NCI-H2196 treated with DMSO at 0.1 percent for 48 hours (cell line): Measurements from ENCODE around the gene EPB41L2.

ENCODE experiments used
- DNase-seq: peaks from one replicate; lab custom pipeline; 2025; ENCODE audit not compliant: unreplicated experiment; lab: John Stamatoyannopoulos, UW

EPB41L2 gene

DNA sequence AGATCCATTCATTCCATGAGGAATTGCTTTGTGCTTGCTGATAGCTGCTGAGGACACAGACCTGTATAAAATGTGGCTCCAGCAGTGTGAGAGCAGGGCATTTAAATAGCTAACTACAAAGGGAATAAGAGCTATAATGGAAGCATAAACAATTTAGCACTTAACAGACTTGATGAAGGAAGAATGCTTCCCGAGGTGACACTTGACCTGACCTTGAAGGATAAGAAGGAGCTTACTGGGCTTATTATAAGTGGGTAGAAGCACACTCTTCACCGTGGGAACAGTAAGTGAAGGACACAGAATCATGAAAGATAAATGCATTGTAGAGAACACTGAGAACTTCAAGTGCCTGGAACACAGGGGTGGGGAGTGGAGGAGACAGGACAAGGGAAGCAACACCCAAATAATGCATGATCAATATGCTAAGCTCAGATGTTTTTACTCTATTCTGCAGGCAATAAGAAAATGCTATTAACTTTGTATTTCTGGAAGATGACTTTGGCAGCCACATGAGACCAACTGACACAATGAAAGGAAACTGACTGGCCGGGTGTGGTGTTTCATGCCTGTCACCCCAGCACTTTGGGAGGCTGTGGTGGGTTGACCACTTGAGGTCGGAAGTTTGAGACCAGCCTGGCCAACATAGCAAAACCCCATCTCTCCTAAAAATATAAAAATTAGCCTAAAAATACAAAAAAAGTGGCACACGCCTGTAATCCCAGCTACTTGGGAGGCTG lies 84.2 kb downstream of the EPB41L2 start:
- DNase-seq, result no peak

DNA sequence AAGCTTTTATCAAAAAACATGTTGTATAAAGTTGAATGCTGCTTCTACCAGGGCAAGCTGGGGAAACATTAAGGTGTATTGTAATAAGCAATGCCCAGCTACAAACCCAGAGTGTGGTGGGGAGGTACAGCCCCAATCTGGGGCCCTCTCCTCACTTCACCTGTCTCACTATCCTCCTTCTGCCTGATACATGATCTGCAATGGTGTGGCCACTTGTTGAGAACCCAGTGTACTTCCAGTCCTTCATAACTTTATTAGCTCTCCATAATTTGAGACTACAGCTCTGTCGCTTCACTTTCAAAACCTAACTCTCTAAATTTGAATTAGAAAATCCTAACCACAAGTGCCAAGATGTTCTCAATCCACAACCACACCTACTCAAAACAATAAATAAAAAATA lies 84.9 kb downstream of the EPB41L2 start:
- no peak for DNase-seq

DNA sequence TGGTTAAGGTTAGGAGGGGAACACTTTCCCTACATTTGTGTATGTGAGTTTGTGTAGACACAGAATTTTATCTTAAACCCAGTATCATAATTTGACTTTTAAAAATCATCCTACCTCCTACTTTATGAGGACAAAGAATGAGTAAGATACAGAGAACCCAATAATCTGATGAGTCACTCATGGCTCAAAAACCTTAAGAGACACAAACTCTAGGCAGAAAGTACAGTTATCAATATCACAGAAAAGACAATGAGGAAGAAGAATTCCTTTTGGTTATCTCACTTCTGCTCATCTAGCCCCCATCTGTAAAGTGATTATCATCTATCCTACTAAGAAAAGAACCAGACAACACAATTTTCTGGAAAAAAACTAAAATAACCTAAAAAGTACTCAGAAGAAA lies 87.7 kb downstream of the EPB41L2 start:
- no peak for DNase-seq

DNA sequence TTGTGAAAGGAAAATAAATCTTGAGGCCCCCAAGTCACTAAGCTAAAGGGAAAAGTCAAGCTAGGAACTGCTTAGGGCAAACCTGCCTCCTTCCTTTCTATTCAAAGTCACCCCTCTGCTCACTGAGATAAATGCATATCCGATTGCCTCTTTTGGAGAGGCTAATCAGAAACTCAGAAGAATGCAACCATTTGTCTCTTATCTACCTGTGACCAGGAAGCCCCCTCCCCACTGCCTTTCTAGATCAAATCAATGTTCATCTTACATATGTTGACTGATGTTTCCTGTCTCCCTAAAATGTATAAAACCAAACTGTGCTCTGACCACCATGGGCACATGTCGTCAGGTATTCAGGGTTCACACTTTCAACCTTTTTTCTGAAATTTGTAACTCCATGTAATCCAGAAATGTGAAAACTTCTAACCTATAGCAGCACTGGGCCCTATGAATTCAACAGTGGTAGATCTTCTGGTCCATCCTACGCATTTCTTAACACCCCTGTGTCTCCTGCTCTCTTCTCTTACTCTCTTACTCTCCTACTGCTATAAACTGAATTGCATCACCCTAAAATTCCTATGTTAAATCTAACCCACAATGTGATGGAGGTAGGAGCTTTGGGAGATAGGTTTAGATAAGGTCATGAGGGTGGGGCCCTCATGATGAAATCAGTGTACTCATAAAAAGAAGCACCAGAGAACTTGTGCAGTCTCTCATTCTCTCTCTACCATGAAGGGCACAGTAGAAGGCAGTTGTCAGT lies 89.3 kb downstream of the EPB41L2 start:
- DNase-seq, result no peak

DNA sequence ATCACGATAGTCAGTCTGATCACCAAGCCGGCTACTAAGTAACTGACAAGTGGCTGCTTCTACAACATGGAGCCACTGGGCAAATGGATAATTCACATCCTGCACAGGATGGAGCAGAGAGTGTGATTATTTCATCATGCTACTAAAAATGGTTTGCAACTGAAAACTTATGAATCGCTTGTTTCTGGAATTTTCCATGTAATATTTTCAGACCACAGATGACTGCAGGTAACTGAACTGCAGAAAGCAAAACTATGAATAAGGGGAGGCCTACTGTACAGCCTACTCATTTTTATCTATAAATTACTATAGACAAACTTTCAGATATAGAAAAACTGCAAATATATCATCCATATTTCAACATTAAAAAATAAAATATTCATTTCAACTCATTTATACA lies 91.5 kb downstream of the EPB41L2 start:
- DNase-seq, result no peak

DNA sequence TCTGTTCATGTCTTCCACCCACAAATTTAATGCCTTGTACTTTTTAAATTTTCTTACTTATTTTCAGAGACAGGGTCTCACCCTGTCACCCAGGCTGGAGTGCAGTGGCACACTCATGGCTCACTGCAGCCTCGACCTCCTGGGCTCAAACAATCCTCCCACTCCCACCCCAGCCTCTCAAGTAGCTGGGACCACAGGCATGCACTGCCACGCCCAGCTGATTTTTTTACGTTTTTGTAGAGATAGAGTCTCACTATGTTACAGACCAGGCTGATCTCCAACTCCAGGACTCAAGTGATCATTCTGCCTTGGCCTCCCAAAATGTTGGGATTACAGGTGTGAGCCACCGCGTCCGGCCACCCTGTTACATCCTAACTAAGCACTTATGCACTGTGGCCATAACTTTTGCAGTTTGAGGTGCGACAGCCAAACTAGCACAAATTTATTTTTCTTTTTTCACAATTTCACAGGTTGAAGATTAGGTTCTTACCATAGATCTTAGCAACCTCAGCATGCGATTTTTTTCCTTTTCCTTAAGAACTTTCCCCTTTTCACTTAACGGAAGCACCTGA lies 92.1 kb downstream of the EPB41L2 start:
- no peak for DNase-seq

DNA sequence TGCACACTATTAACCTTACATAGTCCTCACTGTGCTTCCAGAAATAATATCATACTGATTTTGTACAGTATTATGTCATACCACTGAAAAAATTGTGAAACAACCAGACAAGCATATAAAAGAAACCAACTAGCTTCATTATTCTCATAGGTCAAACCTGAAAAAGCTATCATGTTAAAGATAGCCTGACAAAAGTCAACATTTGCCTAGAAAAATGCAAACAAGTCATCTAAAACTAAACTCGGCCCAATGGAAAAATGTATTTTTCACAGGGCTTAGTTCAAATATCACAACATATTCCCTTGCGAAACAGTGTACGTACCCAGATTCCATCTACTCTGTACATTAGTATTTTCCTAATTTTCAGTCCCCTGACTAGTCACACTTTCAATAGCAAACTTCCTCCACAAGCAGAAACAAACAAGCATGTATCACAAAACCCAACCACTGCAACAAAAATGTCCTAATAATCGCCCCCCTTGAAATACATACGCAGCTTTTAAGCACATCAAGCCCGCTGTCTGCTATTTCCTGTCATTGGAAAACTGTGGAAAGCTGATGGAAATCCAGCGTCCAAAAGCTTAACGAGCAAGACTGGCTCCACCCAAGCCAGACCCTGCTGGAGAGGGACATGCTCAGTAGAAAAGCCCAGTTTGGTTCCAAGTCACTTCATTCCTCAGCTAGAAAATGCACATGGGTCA lies 93.1 kb downstream of the EPB41L2 start:
- DNase-seq, result no peak

DNA sequence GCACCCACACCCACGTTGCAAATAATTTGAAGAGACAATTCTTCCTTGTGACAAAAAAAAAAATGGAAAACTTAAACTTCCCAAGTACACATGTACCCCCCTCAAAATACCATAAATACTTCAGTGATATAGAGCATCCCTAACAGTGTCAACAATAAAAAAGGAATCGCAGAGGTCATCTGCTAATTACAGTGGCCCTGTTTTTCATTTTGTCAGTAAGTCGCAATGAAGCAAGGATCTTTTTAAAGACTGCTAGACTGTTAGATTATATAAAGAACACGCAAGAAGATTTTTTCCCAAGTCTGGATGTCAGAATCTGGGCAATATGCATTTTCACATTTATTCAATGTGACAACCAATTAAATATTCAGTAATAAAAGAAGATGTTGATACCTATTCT lies 93.9 kb downstream of the EPB41L2 start:
- DNase-seq, result no peak

DNA sequence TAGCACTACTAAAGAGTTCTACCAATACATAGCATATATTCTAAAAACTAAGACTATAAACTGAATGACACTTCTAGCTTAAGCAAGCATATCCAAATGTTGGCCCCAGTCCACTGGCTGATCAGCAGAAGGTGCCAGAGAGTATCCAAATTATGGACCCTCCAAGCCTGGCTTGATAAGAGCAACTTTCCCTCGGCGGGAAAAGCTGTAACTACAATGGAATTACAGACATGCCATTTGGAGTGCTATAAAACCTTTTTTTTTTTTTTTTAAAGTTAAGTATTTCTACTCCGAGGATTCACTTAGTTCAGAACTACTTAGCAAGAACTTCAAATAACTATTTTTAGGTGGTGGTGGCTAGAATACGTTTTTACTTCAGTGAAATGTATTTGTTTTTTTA lies 94.6 kb downstream of the EPB41L2 start:
- DNase-seq, result no peak

DNA sequence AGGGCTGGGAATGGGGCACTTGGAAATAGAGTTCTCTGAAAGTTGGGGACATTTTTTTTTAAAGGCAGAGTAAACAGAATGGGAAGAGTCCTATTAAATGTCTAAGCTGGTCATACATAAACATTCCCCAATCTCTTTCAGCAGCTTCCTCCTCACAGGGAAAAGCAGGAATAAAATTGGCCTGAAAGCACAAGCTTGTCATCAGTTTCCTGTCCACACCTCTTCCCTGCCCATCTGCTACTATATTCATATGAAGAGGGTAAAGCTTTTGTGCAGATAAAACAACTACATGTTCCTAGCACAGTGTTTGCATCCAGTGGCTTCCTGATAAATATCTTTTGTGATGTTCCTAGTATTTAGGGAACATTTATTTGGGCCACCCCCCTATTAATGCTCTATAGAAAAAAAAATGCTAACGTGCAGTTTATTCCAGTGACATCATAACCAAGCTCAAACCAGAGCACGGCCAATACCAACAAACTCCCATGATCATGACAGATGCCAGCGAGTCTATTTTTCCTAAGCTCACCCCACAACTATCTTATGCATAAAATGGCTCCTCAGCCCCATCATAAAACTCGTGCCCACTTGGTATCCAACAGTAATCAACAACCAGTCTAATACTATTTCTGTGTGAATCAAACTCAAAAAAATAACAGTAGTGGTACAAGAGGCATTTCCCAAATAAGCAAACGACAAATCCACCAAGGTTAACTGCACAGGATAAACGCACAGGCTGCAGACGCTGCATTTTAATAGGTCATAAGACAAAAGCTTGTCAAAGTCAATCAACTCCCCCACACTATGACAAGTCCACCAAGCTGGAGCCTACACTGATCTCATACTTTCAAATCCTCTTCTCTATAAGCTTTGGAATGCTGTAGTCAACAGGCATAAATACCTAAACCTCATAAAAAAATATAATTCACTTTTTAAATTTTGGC lies 95.3 kb downstream of the EPB41L2 start:
- no peak for DNase-seq

DNA sequence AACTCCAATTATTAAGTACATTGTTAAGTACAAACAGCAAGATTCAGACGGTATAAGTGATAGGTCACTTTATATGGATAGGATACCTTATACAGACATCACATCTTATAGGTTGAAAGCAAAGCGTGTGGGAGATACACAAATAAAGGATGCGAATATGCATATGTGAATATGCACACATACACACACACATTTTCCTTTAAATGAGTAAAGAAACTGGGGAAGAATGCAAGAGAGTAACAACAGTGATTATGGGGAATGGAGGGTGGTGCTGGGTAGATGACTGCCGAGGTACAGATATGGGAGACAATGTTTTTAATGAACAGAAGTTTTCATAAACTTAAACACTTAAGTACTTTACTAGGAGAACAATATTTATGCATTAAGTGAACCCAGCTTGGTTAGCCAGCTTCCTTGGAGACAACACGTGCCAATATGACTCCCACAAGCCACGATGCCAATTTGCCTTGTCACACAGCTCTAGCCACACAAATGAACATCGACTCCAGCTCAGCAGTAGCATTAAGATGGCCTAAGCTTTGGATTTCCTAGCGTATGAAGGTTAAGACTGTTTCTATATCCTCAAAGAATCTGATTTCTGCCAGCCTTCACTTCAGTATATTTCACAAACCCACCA lies 96.6 kb downstream of the EPB41L2 start:
- no peak for DNase-seq

DNA sequence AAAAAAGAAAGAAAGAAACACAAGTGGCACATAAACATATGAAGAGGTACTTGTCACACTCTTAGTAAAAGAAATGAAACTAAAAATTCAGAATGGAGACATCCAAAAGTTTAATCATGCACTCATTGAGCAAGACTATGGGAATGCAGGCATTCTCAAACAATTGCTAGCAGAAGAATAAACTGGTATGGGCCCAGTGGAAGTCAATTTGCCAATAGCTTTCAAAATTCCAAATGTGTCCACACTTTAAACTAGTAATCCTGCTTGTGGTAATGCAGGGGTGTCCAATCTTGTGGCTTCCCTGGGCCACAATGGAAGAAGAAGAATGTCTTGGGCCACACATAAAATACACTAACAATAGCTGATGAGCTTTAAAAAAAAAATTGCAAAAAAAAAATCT lies 97.4 kb downstream of the EPB41L2 start:
- DNase-seq, result no peak

DNA sequence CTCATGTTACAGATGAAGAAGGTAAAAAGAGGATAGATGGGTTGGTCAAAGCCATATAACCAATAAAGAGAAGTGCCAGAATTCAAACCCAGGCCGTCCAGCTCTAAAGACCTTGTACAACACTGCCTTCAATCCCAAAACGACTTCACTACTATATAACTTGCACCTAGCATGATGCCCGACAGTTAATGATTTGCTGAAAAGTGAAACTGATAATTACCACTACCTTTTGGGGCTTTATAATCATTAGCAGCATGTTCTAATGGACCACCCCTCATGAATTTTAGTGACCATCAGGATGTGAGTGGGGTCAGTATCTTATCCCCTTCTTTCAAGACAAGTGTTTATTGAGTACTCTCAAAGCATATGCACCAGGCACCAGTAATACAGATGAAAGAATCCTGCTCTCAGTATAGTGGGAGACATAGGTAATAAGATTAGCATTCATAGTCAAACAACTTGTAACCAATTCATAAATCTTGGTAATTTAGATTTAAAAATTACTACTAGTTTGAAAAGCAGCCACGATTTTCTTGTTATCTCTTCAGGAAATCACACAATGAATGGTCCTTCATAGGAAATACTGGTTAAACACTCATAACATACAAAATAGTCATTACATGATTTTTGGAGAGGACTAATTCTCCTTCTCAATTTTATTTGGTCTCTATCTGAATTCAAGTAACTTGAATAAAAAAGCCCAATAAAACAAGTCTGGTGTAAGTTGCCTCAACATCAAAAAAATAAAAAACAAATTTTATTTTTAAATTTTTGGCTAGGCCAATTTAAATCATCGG lies 98.0 kb downstream of the EPB41L2 start:
- DNase-seq, result no peak

DNA sequence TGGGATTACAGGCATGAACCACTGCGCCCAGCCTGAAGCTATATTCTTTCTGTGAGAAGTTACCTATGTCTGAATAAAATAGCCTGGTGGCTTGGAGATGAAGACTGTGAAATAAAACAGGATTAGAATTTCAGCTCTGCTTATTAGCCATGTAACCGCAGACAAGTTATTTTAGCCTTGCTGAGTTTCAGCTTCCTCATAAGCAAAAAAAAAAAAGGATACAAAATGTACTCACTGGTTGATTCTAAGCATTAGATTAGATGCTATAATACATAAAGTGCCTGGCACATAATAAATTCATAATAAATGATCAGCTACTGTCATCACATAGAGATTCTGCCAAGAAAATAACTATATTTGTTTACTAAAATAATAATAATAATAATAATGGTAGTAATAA lies 98.8 kb downstream of the EPB41L2 start:
- no peak for DNase-seq

DNA sequence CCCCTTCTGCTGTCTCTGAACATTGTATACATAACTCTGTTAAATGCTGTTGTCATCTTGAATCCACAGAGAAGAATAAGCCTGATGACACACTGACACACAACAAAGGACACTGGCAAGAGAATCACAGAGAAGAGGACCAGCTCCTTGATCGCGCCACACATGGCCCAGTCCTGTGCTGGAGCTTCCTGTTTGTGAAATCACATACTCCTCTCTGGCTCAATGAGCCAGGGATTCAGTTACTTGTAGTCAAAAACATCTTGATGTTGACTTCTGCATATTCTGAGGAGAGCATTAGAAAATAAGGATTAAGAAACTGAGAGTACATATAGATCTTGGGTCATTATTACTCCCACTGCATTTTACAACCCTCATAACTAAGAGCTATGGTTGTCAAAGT lies 100.1 kb downstream of the EPB41L2 start:
- no peak for DNase-seq

DNA sequence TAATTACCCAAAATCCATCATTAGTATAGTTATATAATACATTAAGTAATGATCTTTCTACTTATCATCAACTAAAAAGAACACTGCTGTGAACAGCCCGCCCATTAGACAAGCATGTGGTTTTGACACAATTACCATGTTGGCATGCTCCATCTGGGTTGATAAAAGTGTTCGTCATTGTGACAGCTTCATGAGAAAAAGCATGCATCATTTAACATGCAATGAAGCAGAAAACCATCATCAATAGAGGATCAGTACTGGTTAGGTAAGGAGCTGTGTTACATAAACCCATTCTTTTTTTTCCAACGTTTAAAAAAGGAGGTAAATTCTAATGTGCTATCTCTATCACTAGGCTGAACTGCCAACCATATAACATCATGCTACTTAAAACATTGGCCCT lies 101.9 kb downstream of the EPB41L2 start:
- DNase-seq, result no peak

DNA sequence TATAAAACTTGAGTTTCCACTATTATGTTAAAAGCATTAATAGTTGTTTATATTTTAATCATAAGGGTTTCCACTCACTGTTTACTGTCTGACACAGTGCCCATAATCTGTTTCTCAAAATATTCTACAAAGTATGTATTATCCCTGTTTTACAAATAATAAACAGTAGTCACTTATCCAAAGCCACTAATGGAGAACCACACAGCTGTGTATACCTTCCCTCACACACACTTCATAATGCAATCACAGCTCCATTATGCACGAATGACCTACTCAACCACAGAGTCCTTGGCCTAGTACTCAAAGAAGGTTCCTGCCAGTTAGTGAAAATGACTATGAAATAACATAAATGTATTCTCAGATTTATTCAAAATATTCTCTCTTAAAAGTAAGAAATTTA lies 103.1 kb downstream of the EPB41L2 start:
- no peak for DNase-seq

DNA sequence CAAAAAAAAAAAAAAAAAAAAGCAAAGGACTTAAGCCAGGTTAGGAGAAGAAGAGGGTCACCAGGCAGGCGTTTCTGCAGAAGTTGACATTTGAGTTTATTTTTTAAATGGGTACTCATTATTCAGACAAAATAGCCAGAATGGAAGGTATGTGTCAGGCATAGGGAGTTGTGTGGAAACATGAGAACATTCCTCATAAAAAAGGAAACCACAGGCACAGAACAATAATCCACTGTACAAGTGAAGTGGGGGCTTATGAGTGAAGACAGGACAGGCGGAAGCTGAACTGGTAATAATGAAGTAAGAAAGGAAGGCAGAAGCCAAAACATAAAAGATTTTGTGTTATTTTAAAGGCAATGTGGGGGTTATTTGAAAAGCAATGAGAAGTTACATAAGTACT lies 104.6 kb downstream of the EPB41L2 start:
- DNase-seq, result no peak

DNA sequence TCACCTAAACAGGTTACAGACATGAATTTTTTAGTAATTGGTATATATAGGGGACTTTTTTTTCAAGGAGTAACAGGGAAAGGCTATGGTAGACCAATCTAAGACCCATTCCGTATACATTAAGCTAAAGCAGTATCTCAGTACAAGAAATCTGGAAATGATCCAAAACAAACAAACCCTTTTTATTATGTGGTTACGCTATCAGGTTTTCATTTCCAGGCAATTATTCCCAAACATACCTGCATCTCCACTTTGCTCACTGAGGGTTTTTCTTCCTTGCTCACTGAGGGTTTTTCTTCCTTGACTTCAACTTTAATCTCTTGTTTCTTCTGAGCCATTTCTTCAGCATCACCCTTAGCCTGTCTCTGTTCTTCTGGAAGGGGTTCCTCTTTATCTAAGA lies 107.3 kb downstream of the EPB41L2 start:
- no peak for DNase-seq
